GM19397 (cell line): ENCODE results near the gene C1orf52.

ENCODE experiments used
- ATAC-seq: cut with Tn5 transposase; IDR thresholded peaks from one replicate; pipeline ENCODE4 v1.9.1; 2021; ENCODE audit warnings: mild to moderate bottlenecking, moderate library complexity; ENCODE audit not compliant: unreplicated experiment

C1orf52 gene

DNA sequence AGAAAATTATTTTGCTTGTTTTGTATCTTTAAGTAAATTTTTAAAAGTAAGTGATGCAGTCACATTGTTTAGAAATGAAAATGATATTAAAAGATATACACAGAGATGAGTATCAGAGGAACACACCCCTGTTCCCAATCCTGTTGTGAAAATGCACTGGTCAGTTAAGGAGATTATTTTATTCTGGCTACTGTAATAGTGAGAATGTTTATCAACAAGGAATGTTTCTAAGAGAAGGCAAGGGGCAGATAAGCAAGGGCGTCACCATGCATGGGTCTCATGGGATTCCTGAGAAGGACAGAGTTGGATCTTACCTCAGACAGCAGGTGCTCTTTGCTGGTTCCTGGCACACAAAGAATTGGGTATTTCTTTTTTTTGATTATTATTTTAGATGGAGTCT lies 21.8 kb downstream of the C1orf52 start:
- no peak for ATAC-seq

DNA sequence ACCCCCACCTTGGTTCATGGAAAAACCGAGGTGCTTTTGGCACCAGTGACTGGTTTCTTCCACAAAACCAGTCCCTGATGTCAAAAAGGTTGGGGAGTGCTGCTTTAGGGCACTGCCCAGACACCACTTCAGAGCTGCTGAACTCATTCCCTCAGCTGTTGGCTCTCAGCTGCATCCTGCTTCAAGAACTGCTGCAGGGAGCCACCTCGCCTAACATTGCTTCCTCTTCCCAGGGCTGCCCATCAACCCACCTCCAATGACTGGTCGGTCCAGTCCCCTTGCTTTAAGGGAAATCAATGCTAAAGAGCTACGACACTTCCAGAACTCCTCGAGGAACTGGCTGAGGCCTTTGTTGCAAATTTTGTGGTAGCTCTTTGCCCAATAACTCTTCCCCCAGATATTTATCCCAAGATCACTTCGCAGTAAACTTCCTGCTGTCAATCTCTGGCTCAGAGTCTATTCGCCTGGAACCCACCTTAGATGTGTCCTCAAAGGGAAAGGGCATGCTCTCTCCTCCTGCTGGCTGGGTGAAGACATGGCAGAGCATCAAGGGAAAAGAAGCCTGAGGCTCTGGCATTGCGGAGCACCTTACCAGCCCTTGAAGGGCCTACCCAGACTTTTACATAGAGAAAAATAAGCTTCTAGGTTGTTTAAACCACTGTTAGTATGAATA lies 29.0 kb downstream of the C1orf52 start:
- no peak for ATAC-seq

DNA sequence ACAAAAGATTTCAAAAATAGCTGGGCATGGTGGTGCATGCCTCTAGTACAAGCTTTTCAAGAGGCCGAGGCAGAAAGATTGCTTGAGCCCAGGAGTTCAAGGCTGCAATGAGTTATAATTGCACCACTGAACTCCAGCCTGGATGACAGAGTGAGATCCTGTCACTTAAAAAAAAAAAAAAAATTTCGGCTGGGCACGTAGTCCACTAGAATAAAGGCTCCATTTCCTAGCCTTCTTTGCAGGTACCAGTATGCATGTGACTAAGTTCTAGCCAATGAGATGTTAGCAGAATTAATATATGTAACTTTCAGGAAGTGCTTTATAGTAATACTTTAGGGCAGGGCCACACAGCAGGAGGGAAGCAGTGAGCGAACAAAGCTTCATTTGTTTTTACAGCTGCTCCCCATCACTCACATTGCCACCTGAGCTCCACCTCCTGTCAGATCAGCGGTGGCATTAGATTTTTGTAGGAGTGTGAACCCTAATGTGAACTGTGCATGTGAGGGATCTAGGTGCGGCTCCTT lies 29.8 kb downstream of the C1orf52 start:
- ATAC-seq: no peak

DNA sequence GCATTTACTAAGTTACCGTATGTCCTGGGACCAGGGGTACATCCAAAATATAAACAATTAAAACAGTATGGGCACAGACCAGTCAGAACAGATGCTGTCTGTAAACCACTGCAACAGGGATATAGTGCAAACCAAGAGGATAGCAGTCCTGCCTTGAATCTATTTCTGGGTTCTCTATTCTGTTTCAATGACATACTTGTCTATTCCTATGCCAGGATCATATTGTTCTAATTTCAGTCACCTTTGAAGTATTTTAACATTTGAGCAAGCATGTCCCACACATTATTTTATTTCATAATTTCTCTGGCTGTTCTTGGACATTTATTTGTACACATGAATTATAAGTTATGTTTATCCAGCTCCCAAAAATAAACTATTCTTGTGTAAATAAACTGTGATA lies 30.5 kb downstream of the C1orf52 start:
- ATAC-seq: no peak

DNA sequence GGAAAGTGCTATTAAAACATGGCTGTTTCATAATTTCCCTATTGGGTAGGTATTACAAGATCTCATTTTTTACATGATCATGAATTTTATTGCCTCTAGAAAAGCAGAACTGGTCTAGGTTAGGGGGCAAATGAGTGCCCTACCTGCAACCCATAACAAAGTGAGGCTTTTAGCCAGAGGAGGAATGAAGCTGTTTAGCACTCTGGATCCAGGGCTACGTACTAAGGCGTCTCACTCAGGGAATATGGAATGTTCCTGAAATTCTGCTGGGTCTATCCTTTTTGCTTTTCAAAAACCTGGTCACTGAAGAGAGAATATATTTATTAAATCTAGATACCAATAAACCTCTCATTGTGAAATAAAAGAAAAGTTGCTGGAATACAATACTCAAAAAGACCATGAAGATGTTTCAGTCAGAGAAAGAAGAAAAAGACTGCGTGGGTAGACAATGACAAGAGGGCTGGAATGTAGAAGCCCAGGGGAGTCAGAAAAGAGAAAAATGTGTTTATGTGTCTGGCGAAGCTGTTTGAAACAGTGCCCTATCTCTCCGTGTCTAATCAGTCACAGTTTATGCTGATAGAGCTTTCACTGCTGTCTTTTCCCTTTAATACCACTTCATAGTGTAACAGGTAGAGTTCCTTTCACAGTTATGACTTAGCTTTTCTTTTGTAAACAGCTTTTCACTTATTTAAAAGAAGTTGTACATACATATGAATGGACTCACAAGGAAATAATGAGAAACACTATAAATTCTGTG lies 33.7 kb downstream of the C1orf52 start:
- no peak for ATAC-seq

DNA sequence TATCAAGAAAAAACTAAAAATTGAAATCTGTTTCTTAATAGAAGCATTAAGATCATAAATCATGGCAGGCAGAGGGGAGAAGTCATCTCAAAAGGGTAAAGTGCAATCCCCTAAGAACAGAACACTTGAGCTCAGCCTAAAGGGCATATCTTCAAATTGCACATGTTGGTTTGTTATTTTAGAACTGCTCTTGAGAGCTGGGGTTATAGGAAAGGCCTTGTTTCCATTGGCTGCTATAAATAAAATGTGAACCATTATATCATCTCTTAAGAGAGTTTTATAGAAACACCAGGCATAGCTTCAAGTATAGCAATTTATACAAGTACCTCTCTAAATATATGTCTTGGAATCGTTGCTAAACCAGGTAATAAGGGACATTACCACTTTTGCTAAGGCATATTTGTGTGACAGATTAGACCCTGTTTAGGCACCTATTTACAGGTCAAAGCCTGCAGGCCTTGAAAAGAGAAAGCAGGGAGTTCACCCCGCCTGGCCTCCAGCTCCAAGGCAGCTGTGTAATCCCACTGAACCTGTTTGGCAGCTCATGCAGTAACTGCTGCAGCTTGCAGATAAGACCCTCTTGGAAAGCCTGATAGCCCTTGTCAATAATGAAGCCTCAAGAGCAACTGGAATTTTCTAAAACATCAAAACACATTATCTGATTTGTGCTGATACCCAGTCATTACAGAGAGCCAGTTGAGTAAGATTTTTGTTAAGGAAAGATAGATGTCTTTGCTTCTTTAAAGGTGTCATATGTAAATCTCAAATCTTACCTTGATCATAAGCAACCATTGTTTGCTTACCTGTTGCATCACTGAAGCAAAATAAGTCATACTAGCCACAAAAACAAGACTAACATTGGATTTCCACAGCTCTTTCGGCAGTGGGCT lies 34.5 kb downstream of the C1orf52 start:
- ATAC-seq: no peak

DNA sequence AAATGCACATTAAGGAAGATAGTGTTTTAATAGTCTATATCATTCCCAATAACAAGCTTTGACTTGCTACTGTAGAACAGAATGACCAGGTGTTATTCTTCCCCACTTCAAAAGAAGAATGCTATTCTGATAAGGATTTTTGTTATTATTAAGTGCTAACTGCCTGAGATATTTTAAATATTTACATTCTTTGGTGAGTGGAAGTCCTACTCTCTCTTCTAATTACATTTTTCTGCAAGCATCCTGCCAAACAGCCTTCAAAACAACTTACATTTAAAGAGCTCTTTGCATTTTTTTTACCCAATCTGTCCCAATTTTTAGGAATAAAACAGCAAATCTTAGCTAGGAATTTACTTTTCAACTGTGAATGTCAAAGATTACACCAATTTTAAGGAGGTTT lies 35.2 kb downstream of the C1orf52 start:
- no peak for ATAC-seq

DNA sequence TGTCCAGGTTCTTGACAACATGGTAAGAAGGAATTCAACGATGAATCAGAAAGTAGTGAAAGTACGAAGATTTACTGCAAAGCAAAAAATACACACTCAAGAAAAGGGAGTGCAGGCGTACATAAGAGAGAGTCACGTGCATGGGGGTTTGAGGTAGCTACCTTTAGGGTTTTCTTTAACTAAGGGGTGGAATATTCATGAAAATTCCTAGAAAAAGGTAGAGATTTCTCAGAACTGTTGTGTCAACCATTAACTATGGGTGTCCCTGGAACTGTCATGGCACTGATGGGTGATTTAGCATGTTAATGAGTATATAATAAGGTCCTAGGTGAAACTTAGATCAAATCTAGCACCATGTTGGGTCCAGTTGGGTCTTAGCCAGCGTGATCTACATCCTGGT lies 36.1 kb downstream of the C1orf52 start:
- no peak for ATAC-seq

DNA sequence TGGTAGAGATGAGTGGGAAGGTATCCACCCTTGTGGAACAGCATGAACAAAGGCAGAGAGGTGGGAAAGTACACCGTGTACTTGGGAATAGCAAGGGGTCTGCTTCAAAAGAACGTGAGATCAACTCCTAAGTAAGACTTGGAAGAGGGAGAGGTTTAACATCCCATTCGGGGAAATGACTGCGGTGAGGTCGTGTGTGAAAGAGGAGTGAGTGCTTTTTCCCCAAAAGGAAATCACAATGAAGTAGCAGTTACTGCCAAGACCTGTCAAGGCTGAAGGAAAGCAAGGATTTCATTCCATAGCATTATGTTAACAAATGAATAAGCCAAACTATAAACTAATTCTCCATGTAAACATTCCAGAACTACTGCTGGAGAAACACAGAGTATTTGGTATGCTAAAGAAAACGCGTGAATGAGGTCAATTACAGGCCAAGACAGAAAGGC lies 38.7 kb downstream of the C1orf52 start:
- ATAC-seq: no peak

DNA sequence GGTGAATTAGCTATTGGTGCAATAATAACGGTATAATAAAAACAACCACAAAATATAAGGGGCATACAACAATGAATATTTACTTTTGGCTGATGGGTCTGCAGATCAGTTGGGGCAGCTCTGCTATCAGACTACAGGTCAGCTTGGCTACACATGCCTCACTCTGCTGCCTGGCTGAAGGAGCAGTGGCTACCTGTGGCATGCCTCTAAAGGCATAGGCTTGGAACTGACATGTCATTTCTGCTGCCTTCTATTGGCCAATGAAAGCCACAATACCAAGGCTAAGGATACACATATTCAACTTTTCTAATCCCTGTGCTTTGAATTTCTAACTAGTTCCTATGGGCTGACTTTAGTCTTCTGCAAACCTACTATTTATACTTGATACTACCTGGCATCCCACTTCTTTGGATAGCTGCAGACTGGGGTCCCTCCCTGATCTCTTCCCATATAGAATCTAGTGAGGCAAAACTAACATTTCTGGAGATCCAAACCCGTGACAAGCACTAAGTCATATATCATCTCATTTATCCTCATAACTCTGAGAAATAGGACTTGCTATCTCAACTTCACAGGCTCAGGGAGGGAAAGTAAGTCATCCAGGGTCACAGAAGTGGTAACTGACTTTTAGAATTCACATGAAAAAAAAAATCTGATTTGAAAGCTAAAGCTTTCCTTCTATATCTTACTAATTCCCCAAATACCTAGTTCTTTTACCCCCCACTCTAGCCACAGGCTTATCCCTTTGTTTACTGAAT lies 39.4 kb downstream of the C1orf52 start:
- no peak for ATAC-seq

DNA sequence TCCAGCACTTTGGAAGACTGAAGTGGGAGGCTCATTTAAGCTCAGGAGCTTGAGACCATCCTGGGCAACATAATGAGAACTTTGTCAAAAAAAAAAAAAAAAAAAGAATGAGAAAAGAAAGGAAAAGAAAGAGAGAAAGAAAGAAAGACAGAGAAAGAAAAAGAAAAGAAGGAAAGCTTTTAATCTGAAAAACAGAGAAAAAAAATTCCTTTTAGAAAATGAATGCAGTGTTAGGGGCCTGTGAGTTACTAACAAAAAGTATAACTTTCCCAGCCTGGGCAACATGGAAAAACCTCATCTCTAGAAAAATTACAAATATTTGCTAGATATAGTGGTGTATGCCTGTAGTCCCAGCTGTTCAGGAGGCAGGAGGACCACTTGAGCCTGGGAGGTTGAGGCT lies 42.8 kb downstream of the C1orf52 start:
- ATAC-seq: no peak

DNA sequence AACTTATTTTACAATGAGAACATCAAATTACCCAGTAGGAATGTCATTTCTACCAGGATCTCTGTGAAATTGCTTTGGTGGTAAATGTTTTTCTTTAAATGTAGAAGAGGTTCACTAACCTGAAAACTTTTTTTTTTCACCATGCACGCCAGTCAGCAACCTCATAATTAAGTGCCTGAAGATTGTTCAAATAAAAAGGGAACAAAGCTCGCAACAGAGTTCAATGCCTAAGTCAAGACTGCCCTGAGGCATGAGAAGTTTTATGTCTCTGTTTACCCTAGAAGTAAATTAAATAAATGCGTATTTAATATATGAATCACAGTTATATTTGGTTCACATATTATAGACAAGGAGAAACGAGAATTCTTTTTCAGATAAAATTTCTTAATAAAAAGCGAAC lies 44.8 kb downstream of the C1orf52 start:
- no peak for ATAC-seq

DNA sequence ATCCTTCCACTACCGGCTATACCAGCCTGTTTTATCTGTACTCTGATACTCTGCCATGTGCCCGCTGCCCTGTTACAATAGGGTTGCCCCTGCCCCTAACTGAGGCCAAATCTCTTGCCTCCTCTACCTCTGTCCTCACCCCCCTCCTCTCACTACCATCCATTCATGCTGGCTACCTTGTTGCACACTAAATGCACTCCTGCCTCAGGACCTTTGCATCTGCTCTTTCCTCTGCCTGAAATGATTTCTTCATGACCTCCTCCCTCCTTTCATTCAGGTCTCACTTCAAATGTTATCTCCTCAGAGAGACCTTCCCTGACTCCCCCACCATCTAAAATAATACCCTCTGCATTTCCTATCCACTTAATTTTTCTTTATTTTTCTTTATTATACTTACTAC lies 51.0 kb downstream of the C1orf52 start:
- ATAC-seq: no peak

DNA sequence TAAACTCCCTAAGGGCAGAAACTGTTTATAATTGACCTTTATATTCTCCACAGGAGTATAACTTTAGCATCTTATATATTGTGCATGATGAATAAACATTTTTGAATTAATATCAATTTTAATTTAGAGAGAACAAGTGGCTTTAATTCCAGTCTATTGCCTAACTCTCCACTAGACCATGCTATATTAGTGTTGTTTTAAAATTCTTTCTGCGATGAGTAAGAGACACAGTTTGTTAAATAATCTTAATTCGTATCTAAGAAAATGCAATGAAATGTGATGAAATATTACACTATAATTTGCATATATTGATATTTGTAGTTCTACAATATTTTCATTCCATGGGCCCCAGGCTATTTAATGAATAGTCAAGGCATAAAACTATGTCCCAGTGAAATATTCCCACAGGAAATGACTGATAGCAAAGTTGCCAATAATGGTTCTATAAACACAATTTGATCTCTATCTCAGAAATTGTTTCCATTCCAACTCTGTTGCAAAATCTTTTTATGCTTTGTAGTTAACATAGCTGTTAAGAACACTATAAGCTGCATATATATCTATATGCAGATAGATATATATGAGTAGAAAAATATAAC lies 55.8 kb downstream of the C1orf52 start:
- ATAC-seq: no peak

DNA sequence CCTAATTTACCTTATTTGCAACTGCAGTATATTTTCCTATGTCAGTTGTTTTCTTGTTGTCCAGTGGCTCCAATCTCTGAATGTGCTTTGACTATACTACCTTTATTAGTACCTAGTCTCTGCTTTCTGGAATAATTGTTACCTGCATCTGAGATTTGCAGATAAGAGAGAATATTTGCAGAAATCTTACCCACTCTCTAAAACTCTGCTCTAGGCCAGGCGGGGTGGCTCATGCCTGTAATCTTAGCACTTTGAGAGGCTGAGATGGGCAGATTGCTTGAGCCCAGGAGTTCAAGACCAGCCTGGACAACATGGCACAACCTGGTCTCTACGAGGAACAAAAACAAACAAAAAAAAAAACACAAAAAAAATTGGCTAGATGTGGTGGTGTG lies 56.6 kb downstream of the C1orf52 start:
- no peak for ATAC-seq

DNA sequence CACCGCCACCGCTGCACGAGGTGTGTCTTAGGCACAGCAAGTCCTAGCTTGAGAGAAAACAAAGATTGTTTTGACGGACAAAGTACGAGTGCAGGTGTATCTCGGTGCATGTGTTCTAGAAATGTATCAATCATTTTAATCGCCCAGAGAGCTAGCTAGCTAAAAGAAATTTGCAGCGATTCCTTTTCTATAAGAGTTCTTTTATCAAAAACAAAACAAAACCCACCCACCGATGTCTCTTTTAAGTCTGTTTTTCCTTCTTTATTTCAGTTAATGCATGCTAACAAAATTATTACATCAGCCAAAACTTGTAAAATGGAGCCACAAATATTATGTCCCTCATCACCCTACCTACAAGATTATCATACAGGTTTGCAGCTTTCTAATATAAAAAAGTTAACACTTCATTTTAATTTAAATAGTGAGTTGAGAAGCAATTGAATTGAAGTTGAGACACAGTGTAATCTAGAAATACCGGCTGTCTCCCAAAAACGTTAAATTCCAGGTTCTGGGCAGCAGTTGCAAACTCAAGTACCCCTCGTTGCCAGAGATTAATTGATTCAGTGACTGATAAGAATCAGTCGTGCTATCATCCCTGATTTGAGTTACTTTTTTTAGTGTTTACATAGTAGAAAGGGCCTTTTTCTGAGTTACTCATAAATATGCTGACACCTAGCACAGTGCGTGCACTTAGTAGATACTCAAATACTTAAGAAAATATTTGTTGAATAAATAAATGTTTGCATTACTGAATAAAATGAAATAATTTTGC lies 57.2 kb downstream of the C1orf52 start:
- ATAC-seq: no peak

DNA sequence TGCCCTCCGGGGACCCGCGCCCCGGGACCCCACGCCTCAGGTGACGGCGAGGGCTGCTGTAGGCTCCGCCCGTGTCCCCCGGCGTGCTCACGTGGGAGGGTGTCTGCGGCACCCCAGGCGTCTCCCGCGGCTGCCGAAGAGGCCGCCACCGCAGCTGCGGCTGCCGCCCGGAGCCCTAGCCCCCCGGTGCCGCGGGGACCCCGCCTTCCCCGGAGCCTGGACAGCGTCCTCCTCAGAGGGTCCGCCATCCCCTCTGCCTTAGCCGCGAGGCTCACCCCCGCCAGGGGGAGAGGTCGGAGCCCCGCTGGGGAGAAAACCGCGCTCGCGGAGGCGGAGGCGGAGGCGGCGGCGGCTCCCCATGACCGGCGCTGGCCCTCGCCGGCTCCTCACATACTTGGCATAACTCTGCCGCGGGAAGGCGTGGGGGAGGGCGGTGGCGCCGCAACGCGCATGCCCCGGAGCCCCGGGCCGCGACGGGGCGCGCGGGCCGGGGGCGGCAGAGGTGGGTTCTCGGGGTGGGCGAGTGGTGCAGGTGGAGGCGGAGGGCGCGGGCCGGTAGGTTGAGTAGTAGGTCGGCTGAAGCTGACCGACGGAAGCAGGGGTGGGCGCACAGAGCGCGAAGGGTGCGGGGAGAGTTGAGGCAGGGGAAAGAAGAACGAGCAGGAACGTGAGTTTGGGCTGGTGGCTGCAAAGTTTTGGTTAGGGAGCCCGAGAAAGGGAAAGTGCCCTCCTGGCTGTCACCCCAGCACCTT lies 57.9 kb downstream of the C1orf52 start:
- peak; percentile 38 for ATAC-seq

DNA sequence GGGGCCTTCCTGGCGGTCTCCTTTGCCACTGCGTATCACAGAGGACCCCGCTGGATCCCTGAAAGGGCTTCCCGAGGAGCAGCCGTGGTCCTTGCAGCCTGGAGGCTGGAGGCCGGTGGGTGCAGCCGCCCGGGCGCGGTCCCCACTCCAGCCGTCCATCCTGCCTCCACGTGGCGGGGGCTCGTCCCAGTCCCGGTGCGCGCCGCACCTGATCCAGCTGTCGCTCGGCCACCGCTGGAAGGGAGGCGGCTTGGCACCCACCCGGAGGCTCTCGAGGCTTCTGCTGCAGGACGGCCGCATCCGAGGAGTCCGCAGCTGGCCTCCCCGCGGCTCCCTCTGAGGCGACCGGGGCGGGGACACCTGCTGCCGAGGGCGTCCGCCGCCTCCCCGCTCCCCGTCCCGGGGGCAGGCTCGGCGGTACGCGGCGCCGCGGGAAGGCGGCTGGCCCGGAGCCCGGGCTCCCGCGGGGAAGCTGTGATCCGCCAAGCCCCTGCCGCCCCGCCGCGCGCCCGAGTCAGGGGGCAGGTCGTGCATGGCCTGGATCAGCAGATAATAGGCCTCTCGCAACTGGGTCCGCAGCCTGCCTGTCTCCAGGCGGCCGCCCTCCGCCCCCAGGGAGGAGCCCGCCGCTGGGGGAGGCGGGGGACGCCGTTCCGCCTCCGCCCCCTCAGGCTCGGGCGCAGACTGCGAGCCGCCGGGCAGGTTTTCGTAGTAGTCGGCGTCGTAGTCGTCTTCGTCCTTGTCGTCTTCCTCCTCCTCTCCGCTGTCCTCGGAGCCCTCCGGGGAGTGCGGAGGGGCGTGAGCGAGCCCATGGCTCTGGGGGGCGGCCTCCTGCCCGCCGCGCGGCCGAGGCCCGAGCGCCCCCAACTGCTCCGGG lies 58.8 kb downstream of the C1orf52 start, which contains the start of gene SYDE2:
Gene SYDE2, minus strand, starts transcription at position 554 of the 877 bp plus-strand sequence. Its CDS starts 20 bp downstream, at position 534.
- ATAC-seq: peak; percentile 72
